ENCODE measurements around the gene CDC27. TPM values are rescaled to one million over a fixed set of nuclear protein-coding genes. Genes with fewer than 3 reads are reported as not detected.

CDC27 gene
- total and polyA plus RNA-seq, 9 donors, result 20.5 to 76.8 (median 51.7) TPM

DNA sequence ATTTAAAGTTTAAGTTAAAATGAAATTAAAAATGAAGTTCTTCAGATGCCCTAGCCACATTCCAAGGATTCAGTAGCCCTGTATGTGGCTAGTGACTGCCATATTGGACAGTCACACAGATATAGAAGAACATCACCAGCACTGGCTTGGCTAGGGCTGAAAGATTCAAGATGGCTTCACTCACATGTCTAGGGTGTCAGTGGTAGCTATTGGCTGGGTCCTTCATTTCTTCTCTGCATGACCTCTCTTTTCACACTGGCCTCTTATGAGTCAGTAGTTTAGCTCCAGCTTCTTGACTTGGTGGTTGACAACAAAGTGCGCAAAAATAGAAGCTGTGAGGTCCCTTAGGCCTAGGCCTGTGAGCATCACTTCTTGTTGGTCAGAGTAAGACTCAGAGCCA is 1.7 kb upstream of the CDC27 start:
- 96 to 100% (median 100%) methylated on average over 1 of the region's 1 CpG for WGBS, 3 donors
- no peaks in the 10 kb centered on the region for H3K9me3 ChIP-seq
- intact Hi-C loops (cut with DNase I), result no loop called here
- no peak overlapping the region for H3K27ac ChIP-seq
- H3K36me3 ChIP-seq, result no peaks in the 10 kb centered on the region
- no peak for DNase-seq
- TF ChIP-seq POLR2A (IDR thresholded peaks at IDR 0.05) (no peak), EP300 (IDR thresholded peaks at IDR 0.05) (no peak)
- TF ChIP-seq, protein P1, sequence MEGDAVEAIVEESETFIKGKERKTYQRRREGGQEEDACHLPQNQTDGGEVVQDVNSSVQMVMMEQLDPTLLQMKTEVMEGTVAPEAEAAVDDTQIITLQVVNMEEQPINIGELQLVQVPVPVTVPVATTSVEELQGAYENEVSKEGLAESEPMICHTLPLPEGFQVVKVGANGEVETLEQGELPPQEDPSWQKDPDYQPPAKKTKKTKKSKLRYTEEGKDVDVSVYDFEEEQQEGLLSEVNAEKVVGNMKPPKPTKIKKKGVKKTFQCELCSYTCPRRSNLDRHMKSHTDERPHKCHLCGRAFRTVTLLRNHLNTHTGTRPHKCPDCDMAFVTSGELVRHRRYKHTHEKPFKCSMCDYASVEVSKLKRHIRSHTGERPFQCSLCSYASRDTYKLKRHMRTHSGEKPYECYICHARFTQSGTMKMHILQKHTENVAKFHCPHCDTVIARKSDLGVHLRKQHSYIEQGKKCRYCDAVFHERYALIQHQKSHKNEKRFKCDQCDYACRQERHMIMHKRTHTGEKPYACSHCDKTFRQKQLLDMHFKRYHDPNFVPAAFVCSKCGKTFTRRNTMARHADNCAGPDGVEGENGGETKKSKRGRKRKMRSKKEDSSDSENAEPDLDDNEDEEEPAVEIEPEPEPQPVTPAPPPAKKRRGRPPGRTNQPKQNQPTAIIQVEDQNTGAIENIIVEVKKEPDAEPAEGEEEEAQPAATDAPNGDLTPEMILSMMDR (IDR thresholded peaks at IDR 0.05), result no peak
- H3K4me3 ChIP-seq, result no peak overlapping the region
- no peaks in the 10 kb centered on the region for H3K27me3 ChIP-seq
- peaks cover 2% of the 10 kb centered on the region for H3K4me1 ChIP-seq (ENCODE audit: insufficient read depth)

DNA sequence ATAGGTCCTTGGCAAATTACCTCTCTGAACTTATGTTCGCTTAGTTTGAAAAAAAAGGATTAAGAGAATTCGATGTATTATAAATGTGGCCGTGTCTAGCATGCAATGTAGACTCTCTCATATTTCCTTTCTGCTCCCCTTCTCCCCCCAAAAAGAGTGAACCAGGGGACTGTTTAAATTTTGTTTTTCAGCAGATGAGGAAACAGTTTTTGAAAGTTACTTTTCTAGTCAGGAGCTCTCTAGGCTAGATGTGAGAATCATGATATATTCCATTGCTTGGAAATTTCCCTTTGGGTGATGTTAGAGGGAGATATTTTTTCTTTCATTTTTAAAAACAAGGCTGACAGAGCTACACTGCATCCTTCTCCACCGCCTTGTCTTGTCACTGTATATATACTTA is 1.1 kb upstream of the CDC27 start:
- intact Hi-C loops (cut with DNase I), result no loop called here
- Histone ChIP-seq H3K4me1 (ENCODE audit: insufficient read depth) (peaks cover 3% of the 10 kb centered on the region), H3K27ac (no peak overlapping the region), H3K27me3 (no peaks in the 10 kb centered on the region), H3K4me3 (no peak overlapping the region), H3K36me3 (no peaks in the 10 kb centered on the region), H3K9me3 (no peaks in the 10 kb centered on the region)
- TF ChIP-seq, protein P1 (IDR thresholded peaks at IDR 0.05), result no peak
- no peak for TF ChIP-seq EP300 (IDR thresholded peaks at IDR 0.05)
- DNase-seq, result no peak
- WGBS, 3 donors, result 96 to 99% (median 98%) methylated on average over 4 of the region's 4 CpGs

DNA sequence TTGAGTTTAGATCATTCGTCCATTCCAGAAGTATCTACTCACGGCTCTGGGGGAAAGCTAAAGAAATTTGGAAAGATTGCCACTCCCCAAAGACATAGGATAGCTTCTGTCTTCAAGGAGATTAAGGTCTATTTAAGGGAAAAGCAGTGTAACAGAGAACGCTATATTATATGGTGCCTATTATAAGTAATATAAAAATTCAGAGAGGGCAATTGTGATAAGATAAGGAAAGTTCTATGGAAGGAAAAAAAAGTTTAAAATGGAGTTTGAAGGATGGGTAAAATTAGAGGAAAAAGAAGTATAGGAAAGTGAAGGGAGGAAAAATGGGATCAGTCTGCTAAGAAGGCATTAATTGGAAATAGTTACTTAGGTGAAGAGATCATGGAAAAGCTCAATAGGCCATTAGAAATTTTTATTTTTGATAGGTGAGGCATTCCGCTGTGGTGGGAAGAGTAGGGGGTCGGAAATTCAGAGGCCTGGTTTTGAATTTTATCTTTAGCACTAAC is 690 bp upstream of the CDC27 start:
- peak overlapping the region in 1 of 2 donors; percentile 30 for H3K27ac ChIP-seq
- 39 to 41% (median 41%) methylated on average over 5 of the region's 5 CpGs for WGBS, 3 donors
- intact Hi-C loops (cut with DNase I), result no loop called here

DNA sequence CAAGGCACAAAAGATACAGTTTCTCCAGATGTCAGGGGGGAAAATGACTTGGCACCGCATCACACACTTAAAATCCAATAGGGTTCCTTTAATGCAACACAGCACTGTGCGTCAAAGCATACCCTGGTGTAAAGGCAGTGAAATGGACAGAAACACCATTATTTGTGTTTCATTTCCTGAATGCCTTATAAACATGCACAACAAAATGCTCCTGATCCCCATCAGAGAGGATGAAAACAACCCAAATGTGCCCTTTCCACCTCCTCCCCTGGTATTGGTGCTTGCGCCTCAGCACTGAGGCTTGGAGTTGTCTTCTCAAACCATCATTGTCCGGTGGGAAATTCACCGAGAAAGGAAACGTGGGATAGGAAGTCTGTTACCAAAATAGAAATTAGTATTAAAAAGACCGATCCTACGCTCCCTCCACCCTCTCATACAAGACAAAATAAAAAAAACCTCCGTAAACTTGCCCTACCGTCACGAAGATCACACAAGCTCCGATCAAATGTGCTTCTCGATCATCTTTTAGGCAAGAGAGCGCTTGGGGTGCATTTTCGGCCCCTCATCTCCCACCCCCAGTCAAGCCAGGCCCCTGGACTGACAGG is 722 bp downstream of the CDC27 start:
- 1% methylated on average over 15 of the region's 15 CpGs for WGBS, 3 donors
- no peak for DNase-seq
- Histone ChIP-seq H3K4me3 (peak overlapping the region; percentile 96), H3K27me3 (no peaks in the 10 kb centered on the region), H3K36me3 (no peaks in the 10 kb centered on the region), H3K9me3 (no peaks in the 10 kb centered on the region), H3K27ac (peak overlapping the region; percentile 89 to 97), H3K4me1 (ENCODE audit: insufficient read depth) (peaks cover 3% of the 10 kb centered on the region)
- TF ChIP-seq POLR2A (IDR thresholded peaks at IDR 0.05) (no peak), EP300 (IDR thresholded peaks at IDR 0.05) (no peak)
- TF ChIP-seq, protein P1 (IDR thresholded peaks at IDR 0.05), result no peak
- intact Hi-C loops (cut with DNase I), result no loop called here

More for the DNA sequence above, 690 bp upstream of the CDC27 start:
- Histone ChIP-seq H3K9me3 (no peaks in the 10 kb centered on the region), H3K4me3 (peak overlapping the region; percentile 37), H3K27me3 (no peaks in the 10 kb centered on the region), H3K4me1 (ENCODE audit: insufficient read depth) (peaks cover 3% of the 10 kb centered on the region), H3K36me3 (no peaks in the 10 kb centered on the region)
- DNase-seq, result no peak
- TF ChIP-seq, protein P1 (IDR thresholded peaks at IDR 0.05), result peak in 1 of 3 donors; percentile 6
- TF ChIP-seq EP300 (IDR thresholded peaks at IDR 0.05), result no peak
